IMR-90 (cell line): ENCODE results near the gene RFX4.

Source experiments
- NFE2L2 ChIP-seq: fragments of 150-350 bp; IDR thresholded peaks from 2 replicates; pipeline ENCODE4 v1.6.1; 2016; ENCODE audit warnings: low read depth, mild to moderate bottlenecking, low read length
- RFX5 ChIP-seq: IDR thresholded peaks from 2 replicates; pipeline ENCODE4 v1.8.0; 2012; ENCODE audit warnings: low read depth, mild to moderate bottlenecking, low read length, moderate library complexity

DNA sequence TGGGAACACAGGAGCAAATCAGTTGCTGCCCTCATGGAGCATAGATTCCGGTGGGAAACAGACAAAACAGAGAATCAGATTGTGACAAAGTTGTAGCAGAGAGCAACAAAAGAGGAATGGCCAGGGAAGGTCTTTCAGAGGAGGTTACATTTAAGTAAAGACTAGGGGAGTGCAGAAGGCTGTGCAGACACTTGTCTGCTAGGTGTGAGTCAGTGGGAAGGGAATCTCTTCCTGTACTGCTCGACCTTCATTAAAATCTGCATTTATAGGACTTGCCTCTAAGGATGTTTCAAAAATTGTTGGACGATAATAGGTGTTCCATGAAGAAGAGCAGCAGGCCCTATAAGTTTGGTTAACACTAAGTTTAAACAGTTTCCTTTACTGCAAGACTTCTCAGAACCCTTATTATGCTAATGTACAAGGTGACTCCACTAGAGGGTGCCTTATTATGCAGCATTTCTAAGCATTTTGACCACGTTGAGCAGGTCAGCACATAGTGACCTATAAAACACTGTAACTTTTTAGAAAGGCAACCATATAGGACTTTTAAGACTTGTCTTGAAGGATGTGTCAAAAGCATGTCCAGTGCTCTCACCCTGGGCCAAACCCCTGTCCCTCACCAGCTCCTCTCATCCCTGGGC lies 99.9 kb downstream of the RFX4 start:
- no peak for TF ChIP-seq RFX5
- TF ChIP-seq NFE2L2 = no peak
